Activated T-helper 2 cell treated with anti-CD3 and anti-CD28 coated beads, Interferon-gamma antibody, Interleukin-2, Interleukin-4, amounts not matched to agents 10 μg/mL and 5 μg/mL and 100 μg/mL, durations not matched to agents 14 hours and 24 hours and 36 hours (primary cell): Measurements from ENCODE around the gene SDHB. TPM values are rescaled to one million over a fixed set of nuclear protein-coding genes. Genes with fewer than 3 reads are reported as not detected.

Experiments used
- DNase-seq: peaks from one replicate; pipeline ENCODE4 v3.0.0; 2021; ENCODE audit warnings: low spot score
- H3K27ac Mint-ChIP-seq: one replicate; pipeline ENCODE4 v1.8.0; 2021; ENCODE audit warnings: mixed read lengths
- H3K27me3 Mint-ChIP-seq: one replicate; pipeline ENCODE4 v1.8.0; 2021; ENCODE audit warnings: low read depth, mixed read lengths
- H3K36me3 Mint-ChIP-seq: one replicate; pipeline ENCODE4 v1.8.0; 2021; ENCODE audit warnings: low read depth, mixed read lengths
- H3K4me1 Mint-ChIP-seq: one replicate; pipeline ENCODE4 v1.8.0; 2021; ENCODE audit warnings: low read depth, mixed read lengths
- H3K4me3 Mint-ChIP-seq: one replicate; pipeline ENCODE4 v1.8.0; 2021; ENCODE audit warnings: low read depth, mild to moderate bottlenecking, moderate library complexity, mixed read lengths
- H3K9me3 Mint-ChIP-seq: one replicate; pipeline ENCODE4 v1.8.0; 2021; ENCODE audit warnings: mixed read lengths
- intact Hi-C: fragments of 100-400 bp; cut with micrococcal nuclease; formaldehyde crosslinking; loops from one replicate; pipeline ENCODE4 v1.15.1; 2023
- total RNA-seq: library from RNA; stranded (reverse); gene quantifications from 2 replicates; pipeline ENCODE4 v1.2.3, GENCODE V29; 2022

The SDHB gene
- total RNA-seq, 1 donor from 2014 or later, result 117 TPM

DNA sequence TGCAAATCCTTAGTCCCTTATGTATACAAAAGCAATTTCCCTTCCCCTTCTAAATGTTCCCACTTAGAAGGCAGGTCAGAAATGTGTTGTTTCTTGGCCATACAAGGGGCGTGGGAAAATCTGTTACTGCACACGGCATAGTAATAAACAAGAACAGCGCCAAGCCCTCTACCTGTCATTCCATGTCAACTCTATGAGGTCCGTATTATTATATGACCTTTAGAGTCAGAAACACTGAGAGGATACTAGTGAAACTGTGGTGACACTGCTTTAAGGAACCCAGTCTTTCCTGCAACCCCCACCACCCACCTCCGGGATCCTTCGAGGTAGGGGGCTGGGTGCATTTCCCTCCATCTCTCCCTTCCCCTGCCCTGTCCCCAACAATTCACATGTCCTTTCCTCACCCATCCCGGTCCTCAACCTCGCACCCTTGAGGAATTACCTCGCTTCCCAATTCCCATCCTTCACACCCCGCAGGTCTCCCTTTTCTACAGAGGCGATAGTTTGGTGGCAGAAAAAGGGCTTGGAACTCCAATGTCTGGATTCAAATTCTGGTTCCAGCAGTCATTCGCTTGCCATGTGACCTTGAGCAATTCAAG lies 647 bp downstream of the SDHB start:
- intact Hi-C loops, result loop anchor here (5.0 kb wide), 1 partner anchor 384 kb away; the partner anchor contains the start of gene RCC2
- DNase-seq, result no peak
- H3K4me3 Mint-ChIP-seq, result peak overlapping the region; percentile 99
- H3K27ac Mint-ChIP-seq, result peak overlapping the region; percentile 93
- H3K27me3 Mint-ChIP-seq, result peaks cover 3% of the 10 kb centered on the region
- H3K9me3 Mint-ChIP-seq, result no peaks in the 10 kb centered on the region
- peaks cover 13% of the 10 kb centered on the region for H3K36me3 Mint-ChIP-seq
- peaks cover 12% of the 10 kb centered on the region for H3K4me1 Mint-ChIP-seq

DNA sequence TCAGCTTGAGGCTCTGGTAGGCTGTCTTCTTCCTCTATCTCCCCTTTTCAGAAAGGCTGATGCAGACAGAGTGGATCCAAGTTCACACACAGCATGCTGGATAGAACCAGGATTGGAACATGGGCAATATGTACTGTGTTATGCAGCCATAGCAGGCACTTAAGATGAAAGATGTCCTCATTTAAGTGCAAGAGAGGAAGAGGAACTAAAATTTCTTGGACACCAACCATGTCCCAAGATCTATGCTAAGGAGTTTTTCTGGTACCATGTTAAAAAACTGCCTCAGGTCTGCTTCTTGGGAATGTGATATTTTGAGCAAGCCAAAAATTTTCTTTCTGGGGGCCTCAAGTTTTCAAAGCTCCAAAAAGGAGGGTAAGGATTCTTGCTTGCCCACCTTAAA lies 1.2 kb downstream of the SDHB start:
- H3K36me3 Mint-ChIP-seq, result peaks cover 13% of the 10 kb centered on the region
- H3K4me3 Mint-ChIP-seq, result peak overlapping the region; percentile 99
- intact Hi-C loops, result loop anchor here (5.0 kb wide), 1 partner anchor 385 kb away; the partner anchor contains the start of gene RCC2
- H3K27me3 Mint-ChIP-seq, result no peaks in the 10 kb centered on the region
- H3K27ac Mint-ChIP-seq, result peak overlapping the region; percentile 17
- H3K4me1 Mint-ChIP-seq, result peaks cover 16% of the 10 kb centered on the region
- H3K9me3 Mint-ChIP-seq, result no peaks in the 10 kb centered on the region
- DNase-seq, result no peak

DNA sequence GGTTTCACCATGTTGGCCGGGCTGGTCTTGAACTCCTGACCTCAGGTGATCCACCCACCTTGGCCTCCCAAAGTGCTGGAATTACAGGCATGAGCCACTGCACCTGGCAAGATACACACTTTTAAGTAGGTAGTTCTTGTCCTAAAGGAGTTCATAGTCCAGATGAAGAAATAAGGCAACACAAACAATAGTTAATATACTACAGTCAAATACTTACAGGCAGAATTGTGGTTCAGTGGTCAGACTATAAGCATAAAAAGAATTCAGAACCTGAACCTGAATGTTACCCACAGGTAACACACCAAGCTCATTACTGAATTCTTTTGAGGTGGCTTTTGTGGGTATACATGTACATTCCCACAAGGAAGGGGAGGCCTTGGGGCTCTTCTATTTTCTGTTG lies 1.8 kb downstream of the SDHB start:
- peak overlapping the region; percentile 99 for H3K4me3 Mint-ChIP-seq
- peaks cover 13% of the 10 kb centered on the region for H3K36me3 Mint-ChIP-seq
- H3K9me3 Mint-ChIP-seq, result no peaks in the 10 kb centered on the region
- H3K27ac Mint-ChIP-seq, result no peak overlapping the region
- no peak for DNase-seq
- no peaks in the 10 kb centered on the region for H3K27me3 Mint-ChIP-seq
- H3K4me1 Mint-ChIP-seq, result peaks cover 16% of the 10 kb centered on the region
- intact Hi-C loops, result loop anchor here (5.0 kb wide), 1 partner anchor 385 kb away; the partner anchor contains the start of gene RCC2

- Mint-ChIP-seq H3K9me3 (no peaks in the 10 kb centered on the region), H3K4me1 (peaks cover 20% of the 10 kb centered on the region), H3K27me3 (no peaks in the 10 kb centered on the region), H3K27ac (no peak overlapping the region), H3K36me3 (peaks cover 29% of the 10 kb centered on the region), H3K4me3 (no peak overlapping the region)
- intact Hi-C loops, result no loop called here
- no peak for DNase-seq
Measured at GRCh38 chr1:17047924-17048323, 5.9 kb downstream of the SDHB start.

DNA sequence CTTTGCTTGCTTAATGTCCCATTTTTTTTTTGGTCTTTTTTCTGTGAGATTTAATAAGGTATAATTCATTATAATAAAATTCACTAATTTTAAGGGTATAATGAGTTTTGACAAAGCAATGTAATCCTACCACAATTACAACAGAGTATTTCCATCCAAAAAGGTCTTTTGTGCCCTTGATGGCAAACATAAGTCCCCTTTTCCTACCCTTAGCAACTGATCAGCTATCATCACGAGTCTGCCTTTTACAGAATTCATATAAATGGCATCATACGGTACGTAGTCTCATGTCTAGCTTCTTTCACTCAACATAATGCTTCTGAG lies 7.5 kb downstream of the SDHB start:
- DNase-seq, result no peak
- Mint-ChIP-seq H3K27me3 (no peaks in the 10 kb centered on the region), H3K9me3 (no peaks in the 10 kb centered on the region), H3K4me1 (peaks cover 13% of the 10 kb centered on the region), H3K27ac (no peak overlapping the region), H3K4me3 (no peak overlapping the region), H3K36me3 (peaks cover 34% of the 10 kb centered on the region)
- intact Hi-C loops, result no loop called here

DNA sequence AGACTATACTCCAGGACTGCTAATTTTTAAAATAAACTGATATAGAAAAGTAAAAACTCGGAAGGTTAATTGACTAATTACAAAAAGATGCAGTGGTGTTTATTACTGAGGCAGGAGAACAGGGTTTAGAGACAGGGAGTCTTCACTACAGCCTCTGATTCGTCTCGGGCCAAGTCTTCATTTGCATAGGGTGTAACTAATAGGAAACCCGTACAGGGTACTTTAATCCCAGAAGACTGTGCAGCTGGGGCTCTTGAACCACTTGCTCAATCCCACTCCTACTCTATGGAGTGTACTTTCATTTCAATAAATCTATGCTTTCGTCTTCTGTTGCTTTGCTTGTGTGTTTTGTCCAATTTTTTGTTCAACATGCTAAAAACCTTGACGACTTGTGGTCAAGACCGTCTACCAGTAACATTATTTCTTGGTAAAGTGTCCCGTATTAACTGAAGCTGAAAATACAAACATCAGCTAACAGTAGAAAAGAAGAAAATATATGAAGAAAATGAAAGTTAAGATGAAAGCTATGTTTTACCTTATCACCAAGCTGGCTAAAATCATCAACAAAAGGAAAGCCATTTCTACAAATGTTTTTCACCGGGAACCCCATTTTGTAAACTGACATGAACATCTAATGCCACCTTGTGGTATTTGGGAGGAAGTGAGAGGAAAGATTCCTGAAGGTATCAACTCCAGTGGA lies 8.0 kb downstream of the SDHB start:
- Mint-ChIP-seq H3K4me1 (peaks cover 8% of the 10 kb centered on the region), H3K27me3 (no peaks in the 10 kb centered on the region), H3K27ac (no peak overlapping the region), H3K9me3 (no peaks in the 10 kb centered on the region), H3K4me3 (no peak overlapping the region), H3K36me3 (peaks cover 29% of the 10 kb centered on the region)
- intact Hi-C loops, result no loop called here
- no peak for DNase-seq

DNA sequence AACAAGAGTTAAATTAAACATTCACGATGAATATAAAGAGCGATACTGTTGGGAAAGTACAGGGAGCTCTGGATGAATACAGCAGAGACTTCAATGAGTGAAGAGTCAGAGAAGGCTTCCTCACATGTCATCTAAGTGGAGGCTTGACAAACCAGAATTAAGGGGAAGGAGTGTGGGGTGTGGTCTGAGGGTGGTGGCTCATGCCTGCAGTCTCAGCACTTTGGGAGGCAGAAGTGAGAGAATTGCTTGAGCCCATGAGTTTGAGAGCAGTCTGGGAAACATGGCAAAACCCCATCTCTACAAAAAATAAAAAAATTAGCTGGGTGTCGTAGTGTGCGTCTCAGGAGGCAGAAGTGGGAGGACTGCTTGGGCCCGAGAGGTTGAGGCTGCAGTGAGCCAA lies 8.7 kb downstream of the SDHB start:
- no peaks in the 10 kb centered on the region for H3K27me3 Mint-ChIP-seq
- H3K27ac Mint-ChIP-seq, result no peak overlapping the region
- intact Hi-C loops, result no loop called here
- peaks cover 8% of the 10 kb centered on the region for H3K4me1 Mint-ChIP-seq
- H3K4me3 Mint-ChIP-seq, result no peak overlapping the region
- no peaks in the 10 kb centered on the region for H3K9me3 Mint-ChIP-seq
- DNase-seq, result no peak
- peaks cover 30% of the 10 kb centered on the region for H3K36me3 Mint-ChIP-seq

- intact Hi-C loops, result no loop called here
- peaks cover 34% of the 10 kb centered on the region for H3K36me3 Mint-ChIP-seq
- no peak for DNase-seq
- peaks cover 8% of the 10 kb centered on the region for H3K4me1 Mint-ChIP-seq
- H3K27ac Mint-ChIP-seq, result no peak overlapping the region
- H3K27me3 Mint-ChIP-seq, result no peaks in the 10 kb centered on the region
- no peaks in the 10 kb centered on the region for H3K9me3 Mint-ChIP-seq
- no peak overlapping the region for H3K4me3 Mint-ChIP-seq
Measured at GRCh38 chr1:17043676-17044075, 10.2 kb downstream of the SDHB start.

- peaks cover 39% of the 10 kb centered on the region for H3K36me3 Mint-ChIP-seq
- peaks cover 2% of the 10 kb centered on the region for H3K4me1 Mint-ChIP-seq
- intact Hi-C loops, result no loop called here
- no peak for DNase-seq
- H3K27me3 Mint-ChIP-seq, result no peaks in the 10 kb centered on the region
- H3K4me3 Mint-ChIP-seq, result no peak overlapping the region
- no peak overlapping the region for H3K27ac Mint-ChIP-seq
- no peaks in the 10 kb centered on the region for H3K9me3 Mint-ChIP-seq
Measured at GRCh38 chr1:17040135-17040534, 13.7 kb downstream of the SDHB start.

- H3K27ac Mint-ChIP-seq, result no peak overlapping the region
- no peak overlapping the region for H3K4me3 Mint-ChIP-seq
- peaks cover 44% of the 10 kb centered on the region for H3K36me3 Mint-ChIP-seq
- no peaks in the 10 kb centered on the region for H3K9me3 Mint-ChIP-seq
- no peaks in the 10 kb centered on the region for H3K27me3 Mint-ChIP-seq
- intact Hi-C loops, result no loop called here
- no peak for DNase-seq
- peaks cover 2% of the 10 kb centered on the region for H3K4me1 Mint-ChIP-seq
Measured at GRCh38 chr1:17039522-17039921, 14.3 kb downstream of the SDHB start.

DNA sequence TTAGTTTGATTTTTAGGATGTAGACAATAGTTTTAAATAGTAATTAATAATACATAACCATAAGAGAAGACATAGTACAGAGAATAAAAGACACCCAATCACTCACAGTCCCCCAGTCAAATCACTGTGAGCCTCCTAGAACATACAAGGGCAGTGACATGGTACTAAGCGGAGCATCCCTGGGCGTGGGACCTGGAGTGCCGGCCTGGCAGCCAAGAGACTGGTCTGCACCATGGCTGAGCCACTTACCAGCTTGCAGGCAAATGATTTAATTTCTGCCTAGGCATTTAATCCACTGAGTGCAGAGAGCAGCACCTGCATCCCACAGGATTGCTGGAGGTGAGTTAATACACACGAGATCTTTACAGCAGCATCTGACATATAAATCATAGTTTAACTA lies 20.4 kb downstream of the SDHB start:
- no peak for DNase-seq
- intact Hi-C loops, result no loop called here
- Mint-ChIP-seq H3K27ac (no peak overlapping the region), H3K36me3 (peaks cover 38% of the 10 kb centered on the region), H3K9me3 (no peaks in the 10 kb centered on the region), H3K4me3 (no peak overlapping the region), H3K4me1 (peaks cover 2% of the 10 kb centered on the region), H3K27me3 (no peaks in the 10 kb centered on the region)

GRCh38 chr1:17032741-17033140 lies 21.1 kb downstream of the SDHB start:
- Mint-ChIP-seq H3K36me3 (peaks cover 40% of the 10 kb centered on the region), H3K27me3 (no peaks in the 10 kb centered on the region), H3K4me3 (no peak overlapping the region), H3K9me3 (no peaks in the 10 kb centered on the region), H3K27ac (no peak overlapping the region), H3K4me1 (peaks cover 2% of the 10 kb centered on the region)
- intact Hi-C loops, result no loop called here
- no peak for DNase-seq

DNA sequence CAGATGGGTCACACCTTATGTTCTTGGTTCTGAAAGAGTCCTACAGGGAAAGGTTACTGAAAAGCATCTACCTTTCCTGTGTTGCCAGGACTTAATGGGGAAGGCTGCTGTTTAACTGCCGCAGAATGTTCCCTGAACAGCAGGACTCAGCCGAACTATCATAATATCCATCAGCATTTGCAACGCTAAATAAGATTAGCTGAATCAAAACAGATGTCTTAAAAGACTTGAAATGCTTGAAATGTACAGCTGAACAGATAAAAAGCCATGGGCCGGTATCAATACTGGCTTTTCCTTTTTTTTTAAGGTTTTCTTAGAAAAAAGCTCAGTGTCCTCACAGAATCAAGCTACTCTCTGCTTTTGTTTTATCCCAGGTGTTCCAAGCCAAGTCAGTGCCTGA lies 22.4 kb downstream of the SDHB start:
- DNase-seq, result no peak
- H3K9me3 Mint-ChIP-seq, result no peaks in the 10 kb centered on the region
- peaks cover 2% of the 10 kb centered on the region for H3K4me1 Mint-ChIP-seq
- no peak overlapping the region for H3K27ac Mint-ChIP-seq
- H3K27me3 Mint-ChIP-seq, result no peaks in the 10 kb centered on the region
- peaks cover 48% of the 10 kb centered on the region for H3K36me3 Mint-ChIP-seq
- intact Hi-C loops, result no loop called here
- no peak overlapping the region for H3K4me3 Mint-ChIP-seq
